Esophagus muscularis mucosa (tissue), 4 donors: Measurements from ENCODE around the gene FZR1.

Source experiments
- EP300 ChIP-seq: sonication (generic); formaldehyde crosslinking; IDR thresholded peaks from one replicate; pipeline ENCODE4 v1.6.1; 2017; ENCODE audit warnings: antibody characterized with exemption
- POLR2A ChIP-seq: fragments of 450-650 bp; IDR thresholded peaks from one replicate; pipeline ENCODE4 v1.6.1; 2017; ENCODE audit warnings: antibody characterized with exemption, moderate library complexity, mild to moderate bottlenecking, low read depth
- POLR2AphosphoS5 ChIP-seq, 2 donors: sonication (generic); formaldehyde crosslinking; IDR thresholded peaks; one replicate each; pipeline ENCODE4 v1.6.1; 2017; ENCODE audit warnings: antibody characterized with exemption in 2 of 2
- TF ChIP-seq, protein P1 (sequence below), 3 experiments: fragments of 200-600 bp in 2 of 3; fragments of 450-650 bp in 1 of 3; sonication (generic) in 2 of 3; IDR thresholded peaks; one replicate each; pipeline ENCODE4 v1.5.1; 2017 to 2019; ENCODE audit warnings: antibody characterized with exemption in 3 of 3, mild to moderate bottlenecking in 2 of 3, moderate library complexity in 1 of 3

GRCh38 chr19:3534375-3535234 is 28.5 kb downstream of the FZR1 start:
- TF ChIP-seq, protein P1, sequence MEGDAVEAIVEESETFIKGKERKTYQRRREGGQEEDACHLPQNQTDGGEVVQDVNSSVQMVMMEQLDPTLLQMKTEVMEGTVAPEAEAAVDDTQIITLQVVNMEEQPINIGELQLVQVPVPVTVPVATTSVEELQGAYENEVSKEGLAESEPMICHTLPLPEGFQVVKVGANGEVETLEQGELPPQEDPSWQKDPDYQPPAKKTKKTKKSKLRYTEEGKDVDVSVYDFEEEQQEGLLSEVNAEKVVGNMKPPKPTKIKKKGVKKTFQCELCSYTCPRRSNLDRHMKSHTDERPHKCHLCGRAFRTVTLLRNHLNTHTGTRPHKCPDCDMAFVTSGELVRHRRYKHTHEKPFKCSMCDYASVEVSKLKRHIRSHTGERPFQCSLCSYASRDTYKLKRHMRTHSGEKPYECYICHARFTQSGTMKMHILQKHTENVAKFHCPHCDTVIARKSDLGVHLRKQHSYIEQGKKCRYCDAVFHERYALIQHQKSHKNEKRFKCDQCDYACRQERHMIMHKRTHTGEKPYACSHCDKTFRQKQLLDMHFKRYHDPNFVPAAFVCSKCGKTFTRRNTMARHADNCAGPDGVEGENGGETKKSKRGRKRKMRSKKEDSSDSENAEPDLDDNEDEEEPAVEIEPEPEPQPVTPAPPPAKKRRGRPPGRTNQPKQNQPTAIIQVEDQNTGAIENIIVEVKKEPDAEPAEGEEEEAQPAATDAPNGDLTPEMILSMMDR (IDR thresholded peaks at IDR 0.05) = no peak
- no peak for TF ChIP-seq POLR2AphosphoS5 (IDR thresholded peaks at IDR 0.05)
- no peak for TF ChIP-seq POLR2A
- no peak for TF ChIP-seq EP300
